Vagina (tissue), 2 donors: ENCODE data around the gene ARHGDIG.

Experiments used
- CTCF ChIP-seq, 3 experiments: fragments of 450-650 bp in 2 of 3; fragments of 200-600 bp in 1 of 3; sonication (generic) in 1 of 3; IDR thresholded peaks; one replicate each; pipeline ENCODE4 v1.5.1; 2017 to 2019; ENCODE audit warnings: antibody characterized with exemption in 3 of 3, mild to moderate bottlenecking in 2 of 3, moderate library complexity in 2 of 3
- POLR2A ChIP-seq, 2 donors: fragments of 450-650 bp; IDR thresholded peaks; one replicate each; pipeline ENCODE4 v1.6.1; 2017; ENCODE audit warnings: antibody characterized with exemption in 2 of 2, mild to moderate bottlenecking in 2 of 2, moderate library complexity in 2 of 2
- POLR2AphosphoS5 ChIP-seq, 2 donors: sonication (generic); formaldehyde crosslinking; IDR thresholded peaks; one replicate each; pipeline ENCODE4 v1.9.0; 2017; ENCODE audit warnings: antibody characterized with exemption in 2 of 2, mild to moderate bottlenecking in 2 of 2, low read depth in 1 of 2; ENCODE audit not compliant: insufficient read depth in 1 of 2

- no peak for TF ChIP-seq CTCF (IDR thresholded peaks at IDR 0.05)
- TF ChIP-seq POLR2AphosphoS5 (IDR thresholded peaks at IDR 0.05; ENCODE audit: insufficient read depth in 1 of 2, low read depth in 1 of 2), result no peak
- no peak for TF ChIP-seq POLR2A (IDR thresholded peaks at IDR 0.05)
Observed at GRCh38 chr16:280991-281659, 734 bp downstream of the ARHGDIG start.
